K562 (cell line): Measurements from ENCODE around the gene MAML1. TPM values are rescaled to one million over a fixed set of nuclear protein-coding genes. Genes with fewer than 3 reads are reported as not detected.

Experiments
- ATAC-seq: fragments of 200-7000 bp; cut with Tn5 transposase; 3 replicates; pipeline ENCODE4 v1.9.1; 2020; ENCODE audit warnings: moderate library complexity
- BruUV-seq: library from RNA; stranded (reverse); fragments of 400-500 nt; replicated peaks from 2 replicates; lab custom pipeline; 2021; lab: Mats Ljungman, UMichigan
- CTCF ChIA-PET: fragments of 300-600 bp; formaldehyde crosslinking; extraction: SDS; loops from one replicate; lab custom pipeline; 2021; ENCODE audit warnings: low intra/inter-chr PET ratio; lab: Yijun Ruan, JAX
- POLR2A ChIA-PET: fragments of 300-600, 350-650 bp; sonication (Branson Sonifier 250); formaldehyde crosslinking; extraction: SDS; loops from one replicate; lab custom pipeline; 2021; ENCODE audit warnings: antibody characterized with exemption, inconsistent platforms; lab: Yijun Ruan, JAX
- DNase-seq, 4 experiments: peaks; one replicate each; pipeline versions ENCODE4 v3.0.0 to v3.0.0-alpha.2; 2011 to 2018; ENCODE audit warnings: low spot score in 3 of 4, mixed read lengths in 3 of 4; ENCODE audit errors: extremely low read depth in 1 of 4
- FAIRE-seq: peaks from 2 replicates; lab custom pipeline; 2011; peaks lifted over from hg19 to GRCh38; lab: Jason Lieb, UNC
- H2AFZ ChIP-seq: 2 replicates; pipeline ENCODE4 v1.6.0; 2011; ENCODE audit warnings: low read depth, low read length, control low read depth, inconsistent platforms
- H3K27ac ChIP-seq: fragments of 200-600 bp; 3 replicates; pipeline ENCODE4 v1.8.0; 2011; ENCODE audit warnings: low read depth, mild to moderate bottlenecking, control low read depth, inconsistent platforms, low read length, moderate library complexity, mixed read lengths; ENCODE audit errors: extremely low read depth
- H3K27me3 ChIP-seq, 2 experiments: fragments of 300-600 bp in 1 of 2; 2 replicates in 1 of 2; 3 replicates in 1 of 2; pipeline versions ENCODE4 v1.6.0 to v1.8.0; 2011; ENCODE audit warnings: inconsistent platforms in 2 of 2, low read length in 2 of 2, mild to moderate bottlenecking in 1 of 2, mixed read lengths in 1 of 2, moderate library complexity in 1 of 2; ENCODE audit not compliant: control insufficient read depth in 2 of 2, insufficient read depth in 2 of 2
- H3K36me3 ChIP-seq: fragments of 300-600 bp; 3 replicates; pipeline ENCODE4 v1.8.0; 2011; ENCODE audit warnings: mild to moderate bottlenecking, low read length, inconsistent platforms; ENCODE audit not compliant: control insufficient read depth, insufficient read depth
- H3K4me1 ChIP-seq, 2 experiments: fragments of 200-600 bp in 1 of 2; replicated peaks in 1 of 2; 2 replicates in 1 of 2; 3 replicates in 1 of 2; pipeline versions ENCODE4 v1.5.1 to v1.8.0; 2011; ENCODE audit warnings: inconsistent platforms in 2 of 2, low read length in 2 of 2, mild to moderate bottlenecking in 1 of 2, mixed read lengths in 1 of 2, moderate library complexity in 1 of 2; ENCODE audit not compliant: control insufficient read depth in 2 of 2, insufficient read depth in 2 of 2
- H3K4me2 ChIP-seq: 2 replicates; pipeline ENCODE4 v1.6.1; 2011; ENCODE audit warnings: low read length, control low read depth, inconsistent platforms, mixed read lengths; ENCODE audit not compliant: insufficient read depth
- H3K4me3 ChIP-seq: fragments of 200-600 bp; sonication (generic), shearing (Covaris generic); 2 replicates; pipeline ENCODE4 v1.5.1; 2016; ENCODE audit warnings: control low read depth, inconsistent platforms
- H3K79me2 ChIP-seq: fragments of 200-600 bp; 3 replicates; pipeline ENCODE4 v1.8.0; 2011; ENCODE audit warnings: low read length, inconsistent platforms; ENCODE audit not compliant: control insufficient read depth, insufficient read depth
- H3K9ac ChIP-seq, 2 experiments: 2 replicates each; pipeline versions ENCODE4 v1.6.0 to v1.6.1; 2011; ENCODE audit warnings: low read depth in 2 of 2, low read length in 2 of 2, control low read depth in 1 of 2, inconsistent platforms in 1 of 2, mild to moderate bottlenecking in 1 of 2, mixed read lengths in 1 of 2; ENCODE audit not compliant: insufficient read depth in 1 of 2
- H3K9me1 ChIP-seq: one replicate; pipeline ENCODE4 v1.6.0; 2011; ENCODE audit warnings: inconsistent platforms, mild to moderate bottlenecking, low read length, moderate library complexity; ENCODE audit not compliant: control insufficient read depth, insufficient read depth
- H3K9me3 ChIP-seq: replicated peaks from 2 replicates; pipeline ENCODE4 v1.5.1; 2011; ENCODE audit warnings: low read depth, low read length, inconsistent platforms; ENCODE audit not compliant: control insufficient read depth, insufficient read depth
- H4K20me1 ChIP-seq: replicated peaks from 2 replicates; pipeline ENCODE4 v1.6.1; 2011; ENCODE audit warnings: low read length, inconsistent platforms, mixed read lengths; ENCODE audit not compliant: control insufficient read depth, insufficient read depth
- ADNP ChIP-seq: fragments of 200-800 bp; sonication (Bioruptor generic); IDR thresholded peaks from 2 replicates; pipeline ENCODE4 v1.6.1; 2016; ENCODE audit warnings: missing genetic modification characterization, missing compliant biosample characterization
- POLR2AphosphoS2 ChIP-seq: IDR thresholded peaks from 2 replicates; pipeline ENCODE4 v1.6.1; 2012; ENCODE audit warnings: low read length, improper control_type of control experiment
- SP1 ChIP-seq: sonication (generic); formaldehyde crosslinking; IDR thresholded peaks from 2 replicates; pipeline ENCODE4 v1.8.1; 2022; ENCODE audit warnings: mild to moderate bottlenecking, missing genetic modification reagents
- THAP12 ChIP-seq: fragments of 250-450 bp; sonication (Bioruptor Pico); IDR thresholded peaks from 2 replicates; pipeline ENCODE4 v1.9.0; 2021; ENCODE audit warnings: mild to moderate bottlenecking, inconsistent platforms
- ZNF384 ChIP-seq: IDR thresholded peaks from 2 replicates; pipeline ENCODE4 v1.6.1; 2012; ENCODE audit warnings: low read depth, low read length, improper control_type of control experiment
- WGBS: fragments of 100-300 bp; shearing (Covaris generic); methylation state at CpG from one replicate; pipeline ENCODE4 v1.1.6; 2016; ENCODE audit warnings: low coverage, mixed read lengths; ENCODE audit not compliant: insufficient coverage; ENCODE audit errors: missing lambda C conversion rate; 5-methylcytosine and 5-hydroxymethylcytosine counted together
- in situ Hi-C: fragments of 300-500 bp; cut with MboI; formaldehyde crosslinking; loops from 4 replicates; pipeline ENCODE4 v1.15.0; 2018; ENCODE audit warnings: inconsistent platforms, mixed read lengths
- intact Hi-C: fragments of 100-400 bp; cut with micrococcal nuclease; formaldehyde crosslinking; loops from 2 replicates; pipeline ENCODE4 v1.14.2; 2022
- polyA plus RNA-seq, 8 experiments: library from polyadenylated mRNA; depleted of rRNA in 4 of 8; stranded (reverse) in 5 of 8; unstranded in 3 of 8; fragments of >200 nt; fragmentation: Nextera tagmentation in 2 of 8; fragmentation: Illumina TruSeq in 1 of 8; extraction: Ambion mirVana in 2 of 8; extraction: Trizol in 1 of 8; gene quantifications; 2 replicates each; pipeline versions ENCODE4 v1.2.1 to v1.2.3, GENCODE V29; 2011 to 2014; ENCODE audit warnings: inconsistent platforms in 1 of 8, missing spikeins in 1 of 8
- total RNA-seq, 7 experiments: library from RNA; depleted of rRNA in 6 of 7; stranded (reverse); fragments of >200 nt in 6 of 7; fragmentation: Illumina TruSeq in 2 of 7; extraction: Trizol in 2 of 7; gene quantifications; 2 replicates each; pipeline versions ENCODE4 v1.2.1 to v1.2.3, GENCODE V29; 2011 to 2021; ENCODE audit warnings: low replicate concordance in 1 of 7
- TF ChIP-seq, protein P1 (sequence below): sonication (generic); formaldehyde crosslinking; IDR thresholded peaks from 2 replicates; pipeline ENCODE4 v1.8.1; 2023; ENCODE audit warnings: missing genetic modification reagents, mild to moderate bottlenecking, borderline replicate concordance
- TF ChIP-seq, protein P2 (sequence below), 3 experiments: IDR thresholded peaks in 2 of 3; conservative IDR thresholded peaks in 1 of 3; 2 replicates each; pipeline ENCODE4 v1.5.1; 2011 to 2012; ENCODE audit warnings: low read length in 3 of 3, mild to moderate bottlenecking in 3 of 3, control low read depth in 2 of 3, improper control_type of control experiment in 1 of 3, inconsistent platforms in 1 of 3, low read depth in 1 of 3, mixed read lengths in 1 of 3, moderate library complexity in 1 of 3; ENCODE audit not compliant: insufficient read depth in 2 of 3
- TF ChIP-seq, protein P3 (sequence below): sonication (generic); formaldehyde crosslinking; IDR thresholded peaks from 2 replicates; pipeline ENCODE4 v1.8.1; 2023; ENCODE audit warnings: mild to moderate bottlenecking, missing genetic modification reagents

Gene MAML1
- total and polyA plus RNA-seq, 9 of the 15 experiments (the other 6 are each of a cell fraction or from before 2014, with no cell fraction given): 0.32 to 18.4 (median 7.0) TPM

GRCh38 chr5:179768326-179769085, 35.9 kb downstream of the MAML1 start:
- Histone ChIP-seq H3K79me2 (peaks cover 44% of the 10 kb centered on the region), H3K9me3 (no peaks in the 10 kb centered on the region), H3K4me3 (no peak overlapping the region), H3K9me1 (peaks cover 8% of the 10 kb centered on the region), H3K9ac (peak overlapping the region in 1 of 2 experiments; percentile 72; a peak in 2 of 4 replicates), H3K27me3 (no peaks in the 10 kb centered on the region), H3K36me3 (peaks cover 87% of the 10 kb centered on the region), H3K27ac (no peak overlapping the region), H4K20me1 (peaks cover 25% of the 10 kb centered on the region), H3K4me2 (no peak overlapping the region), H3K4me1 (peaks cover 21 to 22% of the 10 kb centered on the region in 2 experiments), H2AFZ (no peak overlapping the region)
- ChIA-PET POLR2A (interaction anchor here (1.0 to 2.8 kb wide), 3 partner anchors 13 to 52 kb away, joined by 3 to 8 read pairs (median 3); partner anchors contain the start of gene SQSTM1), CTCF (no interaction called here)
- WGBS: 91% methylated on average over 15 of the region's 18 CpGs
- intact Hi-C loops: loop anchor here (5.0 kb wide), 1 partner anchor 39 kb away; the partner anchor contains the start of gene MGAT4B
- DNase-seq (peak in 1 of 4 experiments; percentile 16), ATAC-seq (0 out of 3 replicates have a peak, but pooled peaks have one; percentile 16), FAIRE-seq (no peak)
- in situ Hi-C loops: no loop called here
- no TSS peak for BruUV-seq
- no peak for TF ChIP-seq ZNF384
- TF ChIP-seq, protein P1, sequence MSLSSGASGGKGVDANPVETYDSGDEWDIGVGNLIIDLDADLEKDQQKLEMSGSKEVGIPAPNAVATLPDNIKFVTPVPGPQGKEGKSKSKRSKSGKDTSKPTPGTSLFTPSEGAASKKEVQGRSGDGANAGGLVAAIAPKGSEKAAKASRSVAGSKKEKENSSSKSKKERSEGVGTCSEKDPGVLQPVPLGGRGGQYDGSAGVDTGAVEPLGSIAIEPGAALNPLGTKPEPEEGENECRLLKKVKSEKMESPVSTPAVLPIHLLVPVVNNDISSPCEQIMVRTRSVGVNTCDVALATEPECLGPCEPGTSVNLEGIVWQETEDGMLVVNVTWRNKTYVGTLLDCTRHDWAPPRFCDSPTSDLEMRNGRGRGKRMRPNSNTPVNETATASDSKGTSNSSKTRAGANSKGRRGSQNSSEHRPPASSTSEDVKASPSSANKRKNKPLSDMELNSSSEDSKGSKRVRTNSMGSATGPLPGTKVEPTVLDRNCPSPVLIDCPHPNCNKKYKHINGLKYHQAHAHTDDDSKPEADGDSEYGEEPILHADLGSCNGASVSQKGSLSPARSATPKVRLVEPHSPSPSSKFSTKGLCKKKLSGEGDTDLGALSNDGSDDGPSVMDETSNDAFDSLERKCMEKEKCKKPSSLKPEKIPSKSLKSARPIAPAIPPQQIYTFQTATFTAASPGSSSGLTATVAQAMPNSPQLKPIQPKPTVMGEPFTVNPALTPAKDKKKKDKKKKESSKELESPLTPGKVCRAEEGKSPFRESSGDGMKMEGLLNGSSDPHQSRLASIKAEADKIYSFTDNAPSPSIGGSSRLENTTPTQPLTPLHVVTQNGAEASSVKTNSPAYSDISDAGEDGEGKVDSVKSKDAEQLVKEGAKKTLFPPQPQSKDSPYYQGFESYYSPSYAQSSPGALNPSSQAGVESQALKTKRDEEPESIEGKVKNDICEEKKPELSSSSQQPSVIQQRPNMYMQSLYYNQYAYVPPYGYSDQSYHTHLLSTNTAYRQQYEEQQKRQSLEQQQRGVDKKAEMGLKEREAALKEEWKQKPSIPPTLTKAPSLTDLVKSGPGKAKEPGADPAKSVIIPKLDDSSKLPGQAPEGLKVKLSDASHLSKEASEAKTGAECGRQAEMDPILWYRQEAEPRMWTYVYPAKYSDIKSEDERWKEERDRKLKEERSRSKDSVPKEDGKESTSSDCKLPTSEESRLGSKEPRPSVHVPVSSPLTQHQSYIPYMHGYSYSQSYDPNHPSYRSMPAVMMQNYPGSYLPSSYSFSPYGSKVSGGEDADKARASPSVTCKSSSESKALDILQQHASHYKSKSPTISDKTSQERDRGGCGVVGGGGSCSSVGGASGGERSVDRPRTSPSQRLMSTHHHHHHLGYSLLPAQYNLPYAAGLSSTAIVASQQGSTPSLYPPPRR (CRISPR knock-in tag): no peak
- TF ChIP-seq, protein P2, sequence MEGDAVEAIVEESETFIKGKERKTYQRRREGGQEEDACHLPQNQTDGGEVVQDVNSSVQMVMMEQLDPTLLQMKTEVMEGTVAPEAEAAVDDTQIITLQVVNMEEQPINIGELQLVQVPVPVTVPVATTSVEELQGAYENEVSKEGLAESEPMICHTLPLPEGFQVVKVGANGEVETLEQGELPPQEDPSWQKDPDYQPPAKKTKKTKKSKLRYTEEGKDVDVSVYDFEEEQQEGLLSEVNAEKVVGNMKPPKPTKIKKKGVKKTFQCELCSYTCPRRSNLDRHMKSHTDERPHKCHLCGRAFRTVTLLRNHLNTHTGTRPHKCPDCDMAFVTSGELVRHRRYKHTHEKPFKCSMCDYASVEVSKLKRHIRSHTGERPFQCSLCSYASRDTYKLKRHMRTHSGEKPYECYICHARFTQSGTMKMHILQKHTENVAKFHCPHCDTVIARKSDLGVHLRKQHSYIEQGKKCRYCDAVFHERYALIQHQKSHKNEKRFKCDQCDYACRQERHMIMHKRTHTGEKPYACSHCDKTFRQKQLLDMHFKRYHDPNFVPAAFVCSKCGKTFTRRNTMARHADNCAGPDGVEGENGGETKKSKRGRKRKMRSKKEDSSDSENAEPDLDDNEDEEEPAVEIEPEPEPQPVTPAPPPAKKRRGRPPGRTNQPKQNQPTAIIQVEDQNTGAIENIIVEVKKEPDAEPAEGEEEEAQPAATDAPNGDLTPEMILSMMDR (IDR thresholded peaks at IDR 0.05 in 2 of 3, conservative IDR thresholded peaks at IDR 0.05 in 1 of 3; ENCODE audit: insufficient read depth in 2 of 3, low read depth in 1 of 3, low read length in 3 of 3): 0 out of 6 replicates have a peak, but pooled peaks of 2 of the 3 experiments have one; percentile 5 to 30
- TF ChIP-seq POLR2AphosphoS2: no peak
- TF ChIP-seq SP1: no peak
- TF ChIP-seq ADNP: no peak
- TF ChIP-seq THAP12 (CRISPR knock-in tag): no peak
- TF ChIP-seq, protein P3, sequence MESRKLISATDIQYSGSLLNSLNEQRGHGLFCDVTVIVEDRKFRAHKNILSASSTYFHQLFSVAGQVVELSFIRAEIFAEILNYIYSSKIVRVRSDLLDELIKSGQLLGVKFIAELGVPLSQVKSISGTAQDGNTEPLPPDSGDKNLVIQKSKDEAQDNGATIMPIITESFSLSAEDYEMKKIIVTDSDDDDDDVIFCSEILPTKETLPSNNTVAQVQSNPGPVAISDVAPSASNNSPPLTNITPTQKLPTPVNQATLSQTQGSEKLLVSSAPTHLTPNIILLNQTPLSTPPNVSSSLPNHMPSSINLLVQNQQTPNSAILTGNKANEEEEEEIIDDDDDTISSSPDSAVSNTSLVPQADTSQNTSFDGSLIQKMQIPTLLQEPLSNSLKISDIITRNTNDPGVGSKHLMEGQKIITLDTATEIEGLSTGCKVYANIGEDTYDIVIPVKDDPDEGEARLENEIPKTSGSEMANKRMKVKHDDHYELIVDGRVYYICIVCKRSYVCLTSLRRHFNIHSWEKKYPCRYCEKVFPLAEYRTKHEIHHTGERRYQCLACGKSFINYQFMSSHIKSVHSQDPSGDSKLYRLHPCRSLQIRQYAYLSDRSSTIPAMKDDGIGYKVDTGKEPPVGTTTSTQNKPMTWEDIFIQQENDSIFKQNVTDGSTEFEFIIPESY (CRISPR knock-in tag): peak; percentile 85
